ACC112 (cell line): ENCODE data around the gene SLC17A7.

ENCODE experiments used
- H2AFZ ChIP-seq: fragments of 200-600 bp; sonication (generic); one replicate; pipeline ENCODE4 v1.6.0; 2017; ENCODE audit warnings: antibody characterized with exemption, low read length; ENCODE audit not compliant: unreplicated experiment
- H3K27ac ChIP-seq: fragments of 200-600 bp; sonication (generic); 2 replicates; pipeline ENCODE4 v1.5.1; 2014; ENCODE audit warnings: low read depth, mild to moderate bottlenecking, antibody characterized with exemption, low read length, moderate library complexity
- H3K27me3 ChIP-seq: fragments of 200-600 bp; sonication (generic); 2 replicates; pipeline ENCODE4 v1.6.1; 2014; ENCODE audit warnings: mild to moderate bottlenecking, antibody characterized with exemption, low read length, moderate library complexity, mixed read lengths; ENCODE audit not compliant: insufficient read depth
- H3K36me3 ChIP-seq: fragments of 200-600 bp; sonication (generic); 2 replicates; pipeline ENCODE4 v1.6.1; 2016; ENCODE audit warnings: mild to moderate bottlenecking, antibody characterized with exemption, low read length, moderate library complexity, mixed read lengths; ENCODE audit not compliant: insufficient read depth
- H3K4me1 ChIP-seq: fragments of 200-600 bp; sonication (generic); one replicate; pipeline ENCODE4 v1.6.1; 2016; ENCODE audit warnings: low read length, mixed read lengths; ENCODE audit not compliant: insufficient read depth, unreplicated experiment, control insufficient read depth
- H3K4me3 ChIP-seq: fragments of 200-600 bp; sonication (generic); 2 replicates; pipeline ENCODE4 v1.5.1; 2014; ENCODE audit warnings: mild to moderate bottlenecking, low read depth, low read length
- H3K79me2 ChIP-seq: fragments of 200-600 bp; sonication (generic); one replicate; pipeline ENCODE4 v1.6.0; 2016; ENCODE audit warnings: low read length; ENCODE audit not compliant: control insufficient read depth, unreplicated experiment, insufficient read depth

SLC17A7 gene

GRCh38 chr19:49400029-49400428 is 41.3 kb downstream of the SLC17A7 start:
- Histone ChIP-seq H3K4me1 (no peaks in the 10 kb centered on the region), H3K27me3 (no peaks in the 10 kb centered on the region), H3K4me3 (no peak overlapping the region), H3K36me3 (no peaks in the 10 kb centered on the region), H3K27ac (no peak overlapping the region), H2AFZ (no peak overlapping the region), H3K79me2 (no peaks in the 10 kb centered on the region)

- H3K79me2 ChIP-seq = no peaks in the 10 kb centered on the region
- no peaks in the 10 kb centered on the region for H3K36me3 ChIP-seq
- H3K27me3 ChIP-seq = no peaks in the 10 kb centered on the region
- H3K4me3 ChIP-seq = no peak overlapping the region
- no peak overlapping the region for H2AFZ ChIP-seq
- no peak overlapping the region for H3K27ac ChIP-seq
- H3K4me1 ChIP-seq = no peaks in the 10 kb centered on the region
These were observed 42.4 kb downstream of the SLC17A7 start for GRCh38 chr19:49398931-49399330.

DNA sequence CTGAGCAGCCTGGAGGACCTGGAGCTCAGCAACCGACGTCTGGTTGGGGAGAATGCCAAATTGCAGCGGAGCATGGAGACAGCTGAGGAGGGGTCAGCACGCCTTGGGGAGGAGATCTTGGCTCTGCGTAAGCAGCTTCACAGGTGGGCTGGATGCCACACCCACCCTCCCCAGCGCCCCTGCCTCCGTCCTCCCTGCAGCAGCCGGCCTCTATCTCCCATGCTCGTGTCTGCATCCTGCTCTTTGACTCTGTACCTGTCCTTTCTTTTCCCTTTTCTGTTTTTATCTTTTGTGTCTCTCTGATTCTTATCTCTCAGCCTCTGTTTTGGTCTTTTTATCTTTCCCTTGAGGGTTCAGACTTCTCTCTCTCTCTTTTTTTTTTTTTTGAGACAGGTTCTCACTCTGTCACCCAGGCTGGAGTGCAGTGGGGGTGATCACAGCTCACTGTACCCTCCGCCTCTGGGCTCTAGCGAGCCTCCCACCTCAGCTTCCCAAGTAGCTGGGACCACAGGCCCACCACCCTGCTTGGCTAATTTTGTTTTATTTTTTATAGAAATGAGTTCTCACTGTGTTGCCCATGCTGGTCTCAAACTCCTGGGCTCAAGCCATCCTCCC is 43.2 kb downstream of the SLC17A7 start:
- Histone ChIP-seq H3K4me1 (no peaks in the 10 kb centered on the region), H3K79me2 (no peaks in the 10 kb centered on the region), H3K36me3 (no peaks in the 10 kb centered on the region), H3K27ac (no peak overlapping the region), H3K4me3 (no peak overlapping the region), H3K27me3 (no peaks in the 10 kb centered on the region), H2AFZ (no peak overlapping the region)

DNA sequence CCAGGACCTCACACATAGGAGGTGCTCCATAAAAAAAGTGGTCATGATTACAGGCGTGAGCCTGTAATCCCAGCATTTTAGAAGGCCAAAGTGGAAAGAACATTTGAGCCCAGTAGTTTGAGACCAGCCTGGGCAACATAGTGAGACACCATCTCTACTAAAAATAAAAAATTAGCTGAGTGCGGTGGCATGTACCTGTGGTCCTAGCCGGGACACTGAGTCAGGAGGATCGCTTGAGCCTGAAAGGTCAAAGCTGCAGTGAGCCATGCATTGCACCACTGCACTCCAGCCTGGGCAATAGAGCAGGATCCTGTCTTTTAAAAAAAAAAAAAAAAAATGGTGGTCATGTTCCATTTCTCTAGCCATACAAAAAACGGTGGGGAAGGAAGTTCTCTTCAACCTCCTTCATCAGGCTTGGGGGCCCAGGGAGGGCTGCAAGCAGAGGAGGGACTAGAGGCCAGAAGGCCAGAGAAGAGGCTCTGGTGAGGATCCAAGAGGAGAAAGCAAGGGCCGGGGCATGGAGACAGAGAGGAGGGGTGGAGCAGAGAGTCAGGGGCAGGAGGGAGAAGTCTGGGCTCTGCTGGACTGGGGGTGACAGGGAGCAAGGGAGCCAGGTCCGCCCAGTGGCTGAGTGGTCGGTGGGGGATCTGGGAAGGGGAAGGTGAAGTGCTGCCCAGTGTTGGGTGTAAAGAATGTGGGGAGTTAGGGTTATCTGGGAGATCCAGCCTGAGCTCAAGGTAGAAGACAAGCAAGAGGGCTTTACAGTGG is 44.4 kb downstream of the SLC17A7 start:
- no peak overlapping the region for H3K27ac ChIP-seq
- H3K79me2 ChIP-seq = no peaks in the 10 kb centered on the region
- H3K4me3 ChIP-seq = no peak overlapping the region
- no peak overlapping the region for H2AFZ ChIP-seq
- H3K4me1 ChIP-seq = no peaks in the 10 kb centered on the region
- no peaks in the 10 kb centered on the region for H3K27me3 ChIP-seq
- H3K36me3 ChIP-seq = no peaks in the 10 kb centered on the region

DNA sequence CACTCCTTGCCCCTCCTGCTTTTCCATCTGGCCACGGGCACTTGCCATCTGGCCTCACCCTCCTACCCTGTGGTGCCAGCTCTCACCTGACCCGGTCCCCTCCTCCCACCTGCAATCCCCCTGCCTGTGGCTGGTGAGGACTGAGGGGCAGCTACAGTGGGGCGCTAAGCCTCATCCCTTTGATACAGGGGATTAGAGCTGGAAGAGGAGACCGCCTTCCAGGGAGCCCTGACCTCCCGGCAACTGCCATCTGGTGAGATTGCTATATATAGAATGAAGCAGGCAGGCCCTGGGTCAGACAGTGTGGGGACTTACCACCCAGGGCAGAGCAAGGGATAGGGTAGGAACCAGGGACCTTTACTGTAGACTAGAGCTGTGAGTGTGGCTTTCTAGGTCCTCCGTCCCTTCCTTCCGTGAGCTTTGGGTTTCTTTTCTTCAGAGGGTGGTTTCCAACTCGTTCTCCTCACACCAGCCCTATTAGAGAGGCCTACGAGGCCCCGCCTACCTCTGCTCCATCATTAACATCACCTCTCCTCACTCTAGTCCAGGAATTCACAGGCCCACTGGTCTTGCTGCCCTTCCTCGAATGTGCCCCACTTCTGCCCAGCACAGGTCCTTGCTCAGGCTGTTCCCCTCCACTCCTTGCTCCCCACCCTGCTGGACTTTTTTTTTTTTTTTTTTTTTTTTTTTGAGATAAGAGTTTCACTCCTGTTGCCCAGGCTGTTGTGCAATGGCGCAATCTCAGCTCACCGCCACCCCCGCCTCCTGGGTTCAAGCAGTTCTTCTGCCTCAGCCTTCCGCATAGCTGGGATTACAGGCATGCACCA is 45.5 kb downstream of the SLC17A7 start:
- Histone ChIP-seq H3K36me3 (no peaks in the 10 kb centered on the region), H3K27me3 (no peaks in the 10 kb centered on the region), H3K27ac (no peak overlapping the region), H3K79me2 (no peaks in the 10 kb centered on the region), H2AFZ (no peak overlapping the region), H3K4me3 (no peak overlapping the region), H3K4me1 (no peaks in the 10 kb centered on the region)

DNA sequence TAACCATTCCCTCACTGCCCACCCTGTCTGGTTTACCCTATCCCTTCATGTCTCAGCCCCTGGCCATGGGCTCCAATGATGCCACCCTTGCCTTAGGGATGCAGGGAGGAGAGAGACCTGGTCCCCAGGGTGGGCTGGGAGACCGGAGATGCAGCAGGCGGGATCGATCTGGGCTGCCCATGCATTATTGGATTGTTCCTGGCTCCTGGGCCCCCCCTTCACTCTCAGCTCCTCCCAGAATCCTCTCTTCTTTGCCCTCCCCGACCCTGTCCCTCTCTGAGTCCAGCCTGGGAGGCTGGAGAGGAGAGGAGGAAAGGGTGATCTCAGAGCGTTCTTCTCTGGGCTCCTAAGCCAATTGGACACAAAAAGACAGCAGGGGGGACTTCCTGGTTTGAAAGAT is 47.4 kb downstream of the SLC17A7 start:
- Histone ChIP-seq H3K27me3 (no peaks in the 10 kb centered on the region), H3K79me2 (no peaks in the 10 kb centered on the region), H3K27ac (no peak overlapping the region), H3K4me1 (no peaks in the 10 kb centered on the region), H2AFZ (no peak overlapping the region), H3K4me3 (no peak overlapping the region), H3K36me3 (no peaks in the 10 kb centered on the region)

DNA sequence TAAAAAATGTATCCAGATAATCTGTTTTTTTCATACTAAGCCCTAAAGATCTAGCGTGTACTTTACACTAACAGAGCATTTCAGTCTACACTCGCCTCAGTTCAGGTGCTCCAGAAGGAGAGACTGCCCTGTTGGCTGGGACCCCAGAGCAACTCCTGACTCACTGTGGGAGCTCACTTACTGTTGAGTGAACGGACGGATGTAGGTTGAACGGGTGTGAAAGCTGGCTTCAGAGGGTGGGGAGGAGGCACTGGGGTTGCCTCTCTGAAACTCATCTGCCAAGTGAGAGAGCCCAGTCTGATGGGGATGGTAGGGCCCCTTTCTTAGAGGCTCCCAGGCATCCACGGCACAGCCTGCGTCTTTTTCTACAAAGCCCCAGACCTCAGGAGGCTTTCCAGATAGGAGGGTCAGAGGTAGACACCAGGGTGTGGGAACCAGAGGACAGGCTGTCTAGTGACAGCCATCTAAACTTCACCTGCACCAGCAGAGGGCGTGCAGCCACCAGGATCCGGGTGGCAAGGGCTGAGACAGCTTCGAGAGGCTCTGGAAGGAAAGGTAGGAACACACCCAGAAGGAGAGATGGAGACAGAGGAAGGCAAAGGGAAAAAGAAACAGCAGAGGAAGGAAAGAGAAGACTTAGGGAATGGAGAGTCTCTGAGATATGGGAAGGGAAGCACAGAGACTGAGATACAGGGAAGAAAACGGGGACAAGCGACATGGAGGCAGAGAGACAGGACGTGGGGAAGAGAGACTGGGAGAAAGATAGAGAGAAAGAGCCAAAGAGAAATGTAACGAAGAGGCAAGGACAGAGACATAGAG is 49.5 kb downstream of the SLC17A7 start:
- no peaks in the 10 kb centered on the region for H3K27me3 ChIP-seq
- no peaks in the 10 kb centered on the region for H3K79me2 ChIP-seq
- no peak overlapping the region for H3K27ac ChIP-seq
- no peak overlapping the region for H3K4me3 ChIP-seq
- H3K4me1 ChIP-seq = no peaks in the 10 kb centered on the region
- H3K36me3 ChIP-seq = no peaks in the 10 kb centered on the region
- no peak overlapping the region for H2AFZ ChIP-seq

- Histone ChIP-seq H3K27ac (no peak overlapping the region), H3K27me3 (no peaks in the 10 kb centered on the region)
These were observed 50.4 kb downstream of the SLC17A7 start for GRCh38 chr19:49390929-49391359.

DNA sequence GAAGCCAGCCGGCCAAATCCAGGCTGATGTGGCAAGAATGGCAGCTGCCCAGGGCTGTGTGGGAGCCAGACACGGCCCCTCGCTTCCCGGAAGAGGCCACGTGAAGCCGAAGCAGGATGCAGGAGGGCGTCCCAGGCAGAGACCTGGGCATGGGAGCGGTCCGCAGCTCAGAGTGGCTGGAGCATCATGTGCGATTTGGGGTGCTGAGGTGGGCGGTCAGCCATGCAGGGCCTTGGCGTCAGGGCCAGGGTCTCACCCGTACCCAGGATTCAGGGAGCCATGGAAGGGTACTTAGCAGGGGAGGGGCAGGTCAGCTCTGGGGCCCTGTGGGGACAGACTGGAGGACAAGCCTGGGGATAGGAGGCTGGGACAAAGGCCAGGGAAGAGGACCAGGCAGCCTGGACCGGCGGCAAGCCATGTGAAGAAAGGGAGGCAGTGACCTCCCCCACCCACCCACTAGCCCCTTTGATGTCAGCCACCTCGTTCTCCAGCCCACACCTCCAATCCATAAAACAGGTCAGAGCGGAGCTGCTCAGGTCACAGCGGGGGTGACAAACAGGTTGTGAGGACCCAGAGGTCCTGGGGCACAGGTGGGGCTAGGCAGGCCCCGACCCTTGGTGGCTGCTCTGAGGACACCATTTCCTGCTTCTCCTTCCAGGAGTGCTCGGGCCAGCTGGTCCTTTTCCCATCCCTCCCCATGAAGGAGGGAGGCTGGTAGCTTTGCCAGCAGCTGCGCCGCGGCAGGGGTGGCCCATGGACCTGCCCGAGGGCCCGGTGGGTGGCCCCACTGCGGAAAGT is 51.0 kb downstream of the SLC17A7 start:
- H2AFZ ChIP-seq = no peak overlapping the region
- H3K4me1 ChIP-seq = no peaks in the 10 kb centered on the region
- H3K27ac ChIP-seq = no peak overlapping the region
- no peaks in the 10 kb centered on the region for H3K79me2 ChIP-seq
- no peaks in the 10 kb centered on the region for H3K36me3 ChIP-seq
- no peaks in the 10 kb centered on the region for H3K27me3 ChIP-seq
- no peak overlapping the region for H3K4me3 ChIP-seq

More at GRCh38 chr19:49390929-49391359, 50.4 kb downstream of the SLC17A7 start:
- no peaks in the 10 kb centered on the region for H3K4me1 ChIP-seq
- H3K4me3 ChIP-seq = no peak overlapping the region
- H3K79me2 ChIP-seq = no peaks in the 10 kb centered on the region
- H3K36me3 ChIP-seq = no peaks in the 10 kb centered on the region
- H2AFZ ChIP-seq = no peak overlapping the region
